Astrocyte (in vitro differentiated cells and primary cell): ENCODE measurements around the gene EML6. TPM values are rescaled to one million over a fixed set of nuclear protein-coding genes. Genes with fewer than 3 reads are reported as not detected.

Experiments
- DNase-seq: peaks from one replicate; pipeline ENCODE4 v3.0.0-alpha.2; 2010; ENCODE audit warnings: low read depth
- FAIRE-seq: peaks from 2 replicates; lab custom pipeline; 2011; peaks lifted over from hg19 to GRCh38; lab: Jason Lieb, UNC
- H2AFZ ChIP-seq: 2 replicates; pipeline ENCODE4 v1.6.0; 2012; ENCODE audit warnings: low read depth, low read length, inconsistent platforms
- H3K27ac ChIP-seq: 2 replicates; pipeline ENCODE4 v1.5.1; 2011; ENCODE audit warnings: low read depth, low read length, inconsistent platforms
- H3K27me3 ChIP-seq: 2 replicates; pipeline ENCODE4 v1.6.0; 2011; ENCODE audit warnings: low read length, inconsistent platforms; ENCODE audit not compliant: insufficient read depth
- H3K36me3 ChIP-seq: 2 replicates; pipeline ENCODE4 v1.5.1; 2011; ENCODE audit warnings: low read length, inconsistent platforms; ENCODE audit not compliant: insufficient read depth
- H3K4me1 ChIP-seq: 2 replicates; pipeline ENCODE4 v1.5.1; 2011; ENCODE audit warnings: low read length, inconsistent platforms; ENCODE audit not compliant: insufficient read depth
- H3K4me2 ChIP-seq: 2 replicates; pipeline ENCODE4 v1.6.0; 2012; ENCODE audit warnings: low read length, inconsistent platforms
- H3K4me3 ChIP-seq: 2 replicates; pipeline ENCODE4 v1.5.1; 2011; ENCODE audit warnings: low read depth, mild to moderate bottlenecking, low read length, inconsistent platforms; ENCODE audit not compliant: insufficient read depth
- H3K79me2 ChIP-seq: 2 replicates; pipeline ENCODE4 v1.6.0; 2012; ENCODE audit warnings: mild to moderate bottlenecking, low read length, inconsistent platforms; ENCODE audit not compliant: insufficient read depth
- H3K9ac ChIP-seq: 2 replicates; pipeline ENCODE4 v1.6.0; 2012; ENCODE audit warnings: mild to moderate bottlenecking, low read length, inconsistent platforms
- H3K9me3 ChIP-seq: 2 replicates; pipeline ENCODE4 v1.5.1; 2012; ENCODE audit warnings: low read depth, mild to moderate bottlenecking, low read length, inconsistent platforms; ENCODE audit not compliant: insufficient read depth
- H4K20me1 ChIP-seq: 2 replicates; pipeline ENCODE4 v1.6.0; 2012; ENCODE audit warnings: low read length, inconsistent platforms; ENCODE audit not compliant: insufficient read depth
- H3K27ac Mint-ChIP-seq: one replicate; pipeline ENCODE4 v1.8.0; 2021; ENCODE audit warnings: mild to moderate bottlenecking, mixed read lengths; ENCODE audit not compliant: unreplicated experiment
- H3K27me3 Mint-ChIP-seq: one replicate; pipeline ENCODE4 v1.8.0; 2021; ENCODE audit warnings: low read depth, mixed read lengths; ENCODE audit not compliant: unreplicated experiment
- H3K36me3 Mint-ChIP-seq: one replicate; pipeline ENCODE4 v1.8.0; 2021; ENCODE audit warnings: low read depth, mixed read lengths; ENCODE audit not compliant: unreplicated experiment
- H3K4me1 Mint-ChIP-seq: one replicate; pipeline ENCODE4 v1.8.0; 2021; ENCODE audit warnings: low read depth, mixed read lengths; ENCODE audit not compliant: unreplicated experiment
- H3K4me3 Mint-ChIP-seq: one replicate; pipeline ENCODE4 v1.8.0; 2021; ENCODE audit warnings: mild to moderate bottlenecking, moderate library complexity, mixed read lengths; ENCODE audit not compliant: unreplicated experiment
- H3K9me3 Mint-ChIP-seq: one replicate; pipeline ENCODE4 v1.8.0; 2021; ENCODE audit warnings: mild to moderate bottlenecking, mixed read lengths; ENCODE audit not compliant: unreplicated experiment
- CTCF ChIP-seq: IDR thresholded peaks from 2 replicates; pipeline ENCODE4 v1.5.1; 2011; ENCODE audit warnings: low read depth, mild to moderate bottlenecking, inconsistent platforms, low read length, moderate library complexity; ENCODE audit not compliant: insufficient read depth
- EZH2 ChIP-seq: IDR thresholded peaks from 2 replicates; pipeline ENCODE4 v1.6.1; 2012; ENCODE audit warnings: mild to moderate bottlenecking, low read length, inconsistent platforms; ENCODE audit not compliant: insufficient read depth
- total RNA-seq: library from RNA; stranded (reverse); gene quantifications from 2 replicates; pipeline ENCODE4 v1.2.1, GENCODE V29; 2021

EML6 gene
- total RNA-seq, 1 donor from 2014 or later, result 0.23 TPM

- peak; percentile 70 for FAIRE-seq
- TF ChIP-seq CTCF, result no peak
- TF ChIP-seq EZH2, result no peak
- Histone ChIP-seq H3K9ac (peak overlapping the region; percentile 11), H3K79me2 (no peaks in the 10 kb centered on the region), H3K9me3 (no peaks in the 10 kb centered on the region), H3K36me3 (no peaks in the 10 kb centered on the region), H3K4me3 (no peak overlapping the region), H4K20me1 (no peaks in the 10 kb centered on the region), H3K4me2 (peak overlapping the region; percentile 62), H2AFZ (peak overlapping the region; percentile 14), H3K4me1 (peaks cover 32% of the 10 kb centered on the region), H3K27ac (peak overlapping the region; percentile 29), H3K27me3 (no peaks in the 10 kb centered on the region)
- H3K4me1 Mint-ChIP-seq, result peaks cover 14% of the 10 kb centered on the region
- no peak overlapping the region for H3K4me3 Mint-ChIP-seq
- no peak overlapping the region for H3K27ac Mint-ChIP-seq
- peak; percentile 54 for DNase-seq
- no peaks in the 10 kb centered on the region for H3K27me3 Mint-ChIP-seq
- H3K36me3 Mint-ChIP-seq, result peaks cover 7% of the 10 kb centered on the region
- peaks cover 12% of the 10 kb centered on the region for H3K9me3 Mint-ChIP-seq
These were observed 47.9 kb downstream of the EML6 start for GRCh38 chr2:54771166-54771885.

- FAIRE-seq, result peak; percentile 89
- H3K36me3 Mint-ChIP-seq, result peaks cover 7% of the 10 kb centered on the region
- no peaks in the 10 kb centered on the region for H4K20me1 ChIP-seq
- H3K9me3 ChIP-seq, result no peaks in the 10 kb centered on the region
- peaks cover 12% of the 10 kb centered on the region for H3K9me3 Mint-ChIP-seq
- H3K4me2 ChIP-seq, result peak overlapping the region; percentile 62
- H3K4me3 Mint-ChIP-seq, result no peak overlapping the region
- no peak overlapping the region for H3K27ac Mint-ChIP-seq
- peaks cover 32% of the 10 kb centered on the region for H3K4me1 ChIP-seq
- TF ChIP-seq EZH2 (no peak), CTCF (no peak)
- DNase-seq, result peak; percentile 78
- H3K4me1 Mint-ChIP-seq, result peaks cover 14% of the 10 kb centered on the region
- H3K27ac ChIP-seq, result peak overlapping the region; percentile 56
- H3K36me3 ChIP-seq, result no peaks in the 10 kb centered on the region
- H3K27me3 ChIP-seq, result no peaks in the 10 kb centered on the region
- H3K79me2 ChIP-seq, result no peaks in the 10 kb centered on the region
- peak overlapping the region; percentile 11 for H3K9ac ChIP-seq
- H3K27me3 Mint-ChIP-seq, result no peaks in the 10 kb centered on the region
- no peak overlapping the region for H2AFZ ChIP-seq
- H3K4me3 ChIP-seq, result peak overlapping the region; percentile 9
These were observed 48.6 kb downstream of the EML6 start for GRCh38 chr2:54772110-54772509.

GRCh38 chr2:54772531-54772930 is 49.1 kb downstream of the EML6 start:
- Histone ChIP-seq H3K4me2 (peak overlapping the region; percentile 62), H3K9me3 (no peaks in the 10 kb centered on the region), H3K9ac (no peak overlapping the region), H3K79me2 (no peaks in the 10 kb centered on the region), H3K36me3 (no peaks in the 10 kb centered on the region), H3K27ac (peak overlapping the region; percentile 56), H4K20me1 (no peaks in the 10 kb centered on the region), H2AFZ (peak overlapping the region; percentile 47), H3K4me1 (peaks cover 32% of the 10 kb centered on the region), H3K27me3 (no peaks in the 10 kb centered on the region), H3K4me3 (no peak overlapping the region)
- no peak for DNase-seq
- Mint-ChIP-seq H3K36me3 (peaks cover 7% of the 10 kb centered on the region), H3K4me3 (no peak overlapping the region), H3K27me3 (no peaks in the 10 kb centered on the region), H3K27ac (no peak overlapping the region), H3K4me1 (peaks cover 14% of the 10 kb centered on the region), H3K9me3 (peaks cover 12% of the 10 kb centered on the region)
- no peak for TF ChIP-seq EZH2
- TF ChIP-seq CTCF, result no peak
- FAIRE-seq, result no peak
